ENCODE results near the gene SULF2.

Gene SULF2

GRCh38 chr20:47711046-47711752, 74.1 kb downstream of the SULF2 start:
- no peak for DNase-seq (ENCODE audit: low spot score)

- DNase-seq (ENCODE audit: low spot score) = no peak
Measured at GRCh38 chr20:47710665-47711045, 74.6 kb downstream of the SULF2 start.

GRCh38 chr20:47708953-47709833, 76.1 kb downstream of the SULF2 start:
- no peak for DNase-seq (ENCODE audit: low spot score)

- no peak for DNase-seq (ENCODE audit: low spot score)
Measured at GRCh38 chr20:47708140-47708807, 77.0 kb downstream of the SULF2 start.

GRCh38 chr20:47706345-47706744, 78.9 kb downstream of the SULF2 start:
- DNase-seq (ENCODE audit: low spot score) = no peak

- no peak for DNase-seq (ENCODE audit: low spot score)
Measured at GRCh38 chr20:47705497-47705856, 79.8 kb downstream of the SULF2 start.

GRCh38 chr20:47704746-47705496, 80.4 kb downstream of the SULF2 start:
- peak; percentile 10 for DNase-seq (ENCODE audit: low spot score)

- DNase-seq (ENCODE audit: low spot score) = no peak
Measured at GRCh38 chr20:47703748-47704147, 81.5 kb downstream of the SULF2 start.

GRCh38 chr20:47701612-47702011, 83.7 kb downstream of the SULF2 start:
- DNase-seq (ENCODE audit: low spot score) = peak; percentile 71

- DNase-seq (ENCODE audit: low spot score) = no peak
Measured at GRCh38 chr20:47700327-47700726, 85.0 kb downstream of the SULF2 start.

- DNase-seq (ENCODE audit: low spot score) = no peak
Measured at GRCh38 chr20:47699818-47700217, 85.5 kb downstream of the SULF2 start.

GRCh38 chr20:47698142-47698541, 87.1 kb downstream of the SULF2 start:
- DNase-seq (ENCODE audit: low spot score) = no peak

GRCh38 chr20:47696856-47697255, 88.4 kb downstream of the SULF2 start:
- DNase-seq (ENCODE audit: low spot score) = no peak

- no peak for DNase-seq (ENCODE audit: low spot score)
Measured at GRCh38 chr20:47694021-47694818, 91.1 kb downstream of the SULF2 start.

- no peak for DNase-seq (ENCODE audit: low spot score)
Measured at GRCh38 chr20:47691625-47692024, 93.7 kb downstream of the SULF2 start.

- no peak for DNase-seq (ENCODE audit: low spot score)
Measured at GRCh38 chr20:47689731-47690130, 95.5 kb downstream of the SULF2 start.

- DNase-seq (ENCODE audit: low spot score) = no peak
Measured at GRCh38 chr20:47688385-47689381, 96.6 kb downstream of the SULF2 start.

GRCh38 chr20:47687095-47687987, 97.9 kb downstream of the SULF2 start:
- DNase-seq (ENCODE audit: low spot score) = no peak

GRCh38 chr20:47686545-47686944, 98.7 kb downstream of the SULF2 start:
- DNase-seq (ENCODE audit: low spot score) = no peak
